Endothelial cell of umbilical vein (primary cell): ENCODE measurements around the gene SPHK2. TPM values are rescaled to one million over a fixed set of nuclear protein-coding genes. Genes with fewer than 3 reads are reported as not detected.

Experiments
- BruUV-seq: library from RNA; stranded (reverse); fragments of 400-500 nt; replicated peaks from 2 replicates; lab custom pipeline; 2021; lab: Mats Ljungman, UMichigan
- CTCF ChIA-PET: fragments of 300-600, 350-600 bp; sonication (Branson Sonifier 250); formaldehyde crosslinking; loops from one replicate; lab custom pipeline; 2021; ENCODE audit warnings: antibody characterized with exemption, inconsistent platforms; lab: Charles Lee
- POLR2A ChIA-PET: fragments of 300-600, 350-600 bp; sonication (Branson Sonifier 250); formaldehyde crosslinking; loops from one replicate; lab custom pipeline; 2021; ENCODE audit warnings: antibody characterized with exemption, inconsistent platforms; lab: Charles Lee
- DNase-seq: peaks from one replicate; pipeline ENCODE4 v3.0.0-alpha.2; 2011; ENCODE audit warnings: low read depth, low spot score
- FAIRE-seq: peaks from 2 replicates; lab custom pipeline; 2011; peaks lifted over from hg19 to GRCh38; lab: Jason Lieb, UNC
- H2AFZ ChIP-seq: 2 replicates; pipeline ENCODE4 v1.6.0; 2012; ENCODE audit warnings: low read depth, low read length, control low read depth, inconsistent platforms
- H3K27ac ChIP-seq: 2 replicates; pipeline ENCODE4 v1.5.1; 2011; ENCODE audit warnings: low read depth, mild to moderate bottlenecking, control low read depth, low read length, moderate library complexity; ENCODE audit not compliant: insufficient read depth
- H3K27me3 ChIP-seq, 2 experiments: 2 replicates each; pipeline versions ENCODE4 v1.6.0 to v1.6.1; 2011; ENCODE audit warnings: low read length in 2 of 2, mixed read lengths in 1 of 2; ENCODE audit not compliant: control insufficient read depth in 2 of 2, insufficient read depth in 2 of 2
- H3K36me3 ChIP-seq, 2 experiments: 2 replicates in 1 of 2; 3 replicates in 1 of 2; pipeline ENCODE4 v1.5.1; 2011; ENCODE audit warnings: low read length in 2 of 2, mild to moderate bottlenecking in 1 of 2, moderate library complexity in 1 of 2; ENCODE audit not compliant: control insufficient read depth in 2 of 2, insufficient read depth in 2 of 2; ENCODE audit errors: extremely low read depth in 1 of 2
- H3K4me1 ChIP-seq: 3 replicates; pipeline ENCODE4 v1.5.1; 2011; ENCODE audit warnings: mild to moderate bottlenecking, low read length; ENCODE audit not compliant: control insufficient read depth, insufficient read depth; ENCODE audit errors: extremely low read depth
- H3K4me2 ChIP-seq: 2 replicates; pipeline ENCODE4 v1.6.1; 2011; ENCODE audit warnings: low read length, control low read depth, mixed read lengths; ENCODE audit not compliant: insufficient read depth
- H3K4me3 ChIP-seq, 3 experiments: fragments of 200-600 bp in 1 of 3; sonication (generic), shearing (Covaris generic) in 1 of 3; replicated peaks in 1 of 3; 2 replicates each; pipeline ENCODE4 v1.5.1; 2011 to 2016; ENCODE audit warnings: control low read depth in 3 of 3, low read length in 3 of 3, mild to moderate bottlenecking in 2 of 3, inconsistent platforms in 1 of 3, low read depth in 1 of 3, moderate library complexity in 1 of 3; ENCODE audit not compliant: insufficient read depth in 1 of 3
- H3K79me2 ChIP-seq: 2 replicates; pipeline ENCODE4 v1.6.0; 2012; ENCODE audit warnings: low read length, inconsistent platforms; ENCODE audit not compliant: control insufficient read depth, insufficient read depth
- H3K9ac ChIP-seq: replicated peaks from 2 replicates; pipeline ENCODE3; 2011; ENCODE audit warnings: low read length, control low read depth; ENCODE audit not compliant: insufficient read depth; ENCODE audit errors: extremely low read depth
- H3K9me1 ChIP-seq: replicated peaks from 3 replicates; pipeline ENCODE4 v1.6.0; 2011; ENCODE audit warnings: mild to moderate bottlenecking, low read length; ENCODE audit not compliant: control insufficient read depth, insufficient read depth; ENCODE audit errors: extremely low read depth
- H3K9me3 ChIP-seq: replicated peaks from 2 replicates; pipeline ENCODE4 v1.5.1; 2012; ENCODE audit warnings: low read length, inconsistent platforms; ENCODE audit not compliant: control insufficient read depth, insufficient read depth
- H4K20me1 ChIP-seq: replicated peaks from 2 replicates; pipeline ENCODE3; 2011; ENCODE audit warnings: mild to moderate bottlenecking, low read length; ENCODE audit not compliant: control insufficient read depth, insufficient read depth; ENCODE audit errors: extremely low read depth
- CTCF ChIP-seq, 2 donors: IDR thresholded peaks; 1 replicate in 1 of 2; 2 replicates in 1 of 2; pipeline ENCODE4 v1.5.1; 2011; ENCODE audit warnings: low read length in 2 of 2, mild to moderate bottlenecking in 2 of 2, moderate library complexity in 2 of 2, control low read depth in 1 of 2, inconsistent platforms in 1 of 2, low read depth in 1 of 2; ENCODE audit not compliant: insufficient read depth in 1 of 2; ENCODE audit errors: extremely low read depth in 1 of 2
- EZH2 ChIP-seq: IDR thresholded peaks from 2 replicates; pipeline ENCODE4 v1.6.1; 2012; ENCODE audit warnings: borderline replicate concordance, low read depth, mild to moderate bottlenecking, moderate library complexity, low read length, inconsistent platforms; ENCODE audit not compliant: severe bottlenecking
- FOS ChIP-seq: IDR thresholded peaks from 2 replicates; pipeline ENCODE4 v1.6.1; 2011; ENCODE audit warnings: mild to moderate bottlenecking, low read length, moderate library complexity, borderline replicate concordance; ENCODE audit not compliant: insufficient read depth
- GATA2 ChIP-seq: IDR thresholded peaks from 2 replicates; pipeline ENCODE4 v1.7.0; 2011; ENCODE audit warnings: low read depth, mild to moderate bottlenecking, moderate library complexity, mixed read lengths, low read length; ENCODE audit not compliant: insufficient read length, insufficient read depth
- JUN ChIP-seq: IDR thresholded peaks from 2 replicates; pipeline ENCODE4 v1.6.1; 2011; ENCODE audit warnings: borderline replicate concordance, low read depth; ENCODE audit not compliant: insufficient read length, insufficient read depth
- MAX ChIP-seq: IDR thresholded peaks from 2 replicates; pipeline ENCODE4 v1.6.1; 2011; ENCODE audit not compliant: insufficient read depth, insufficient read length
- MYC ChIP-seq: IDR thresholded peaks from one replicate; pipeline ENCODE4 v1.6.1; 2011; ENCODE audit warnings: mild to moderate bottlenecking, low read depth, low read length
- POLR2A ChIP-seq: IDR thresholded peaks from 2 replicates; pipeline ENCODE4 v1.6.1; 2012; ENCODE audit warnings: low read depth, mild to moderate bottlenecking, control low read depth, low read length
- POLR2AphosphoS5 ChIP-seq: IDR thresholded peaks from 2 replicates; pipeline ENCODE4 v1.6.1; 2012; ENCODE audit warnings: low read depth, mild to moderate bottlenecking, control low read depth, low read length, moderate library complexity; ENCODE audit not compliant: insufficient read depth
- dilution Hi-C: fragments of 300-500 bp; cut with MboI; formaldehyde crosslinking; loops from one replicate; pipeline ENCODE4 v1.15.0; 2019; ENCODE audit warnings: low sequenced_read_pairs; ENCODE audit not compliant: extremely low pct_ligation_motif_present
- intact Hi-C: fragments of 100-400 bp; cut with micrococcal nuclease; formaldehyde crosslinking; loops from one replicate; pipeline ENCODE4 v1.10.0; 2022
- polyA plus RNA-seq, 4 experiments: library from polyadenylated mRNA; depleted of rRNA in 3 of 4; stranded (reverse) in 3 of 4; unstranded in 1 of 4; fragments of >200 nt; gene quantifications; 2 replicates each; pipeline versions ENCODE4 v1.2.1 to v1.2.3, GENCODE V29; 2011 to 2012; ENCODE audit warnings: missing spikeins in 1 of 4
- total RNA-seq: library from RNA; stranded (reverse); gene quantifications from 2 replicates; pipeline ENCODE4 v1.2.3, GENCODE V29; 2021

The SPHK2 gene
- total and polyA plus RNA-seq, 2 donors (not counting 3 experiments of a cell fraction or from before 2014, with no cell fraction given) = 20.2 to 31.1 TPM

GRCh38 chr19:48617146-48617937 is 2.0 kb upstream of the SPHK2 start:
- H3K4me1 ChIP-seq = peaks cover 25% of the 10 kb centered on the region
- peak overlapping the region; percentile 99 for H3K4me2 ChIP-seq
- H3K79me2 ChIP-seq = peaks cover 38% of the 10 kb centered on the region
- dilution Hi-C loops = no loop called here
- ChIA-PET CTCF (interaction anchor here (0.6 to 2.0 kb wide), 5 partner anchors 13 to 293 kb away, joined by 3 to 9 read pairs (median 5); no protein-coding TSS in a partner anchor), POLR2A (interaction anchor here (0.6 to 0.7 kb wide), 2 partner anchors 8 to 1761 kb away, joined by 4 to 6 read pairs; no protein-coding TSS in a partner anchor)
- H3K4me3 ChIP-seq = peak overlapping the region; percentile 85 to 99 (median 96)
- TF ChIP-seq POLR2A (peak; percentile 29), MAX (no peak), EZH2 (no peak), JUN (no peak), CTCF (IDR thresholded peaks at IDR 0.05; ENCODE audit: extremely low read depth in 1 of 2, insufficient read depth in 1 of 2, low read depth in 1 of 2, low read length in 2 of 2) (peak in 1 of 2 donors; percentile 1), POLR2AphosphoS5 (no peak), GATA2 (no peak), FOS (no peak), MYC (no peak)
- BruUV-seq = no TSS peak
- no peaks in the 10 kb centered on the region for H3K27me3 ChIP-seq
- peaks cover 19 to 24% of the 10 kb centered on the region in 2 experiments for H3K36me3 ChIP-seq
- H4K20me1 ChIP-seq = no peaks in the 10 kb centered on the region
- H2AFZ ChIP-seq = no peak overlapping the region
- H3K9me1 ChIP-seq = no peaks in the 10 kb centered on the region
- intact Hi-C loops = no loop called here
- H3K27ac ChIP-seq = peak overlapping the region; percentile 26
- no peak for FAIRE-seq
- H3K9ac ChIP-seq = peak overlapping the region; percentile 99
- DNase-seq = no peak
- H3K9me3 ChIP-seq = no peaks in the 10 kb centered on the region
